Pancreas (tissue), 10 donors: ENCODE measurements around the gene TNFSF11. TPM values are rescaled to one million over a fixed set of nuclear protein-coding genes. Genes with fewer than 3 reads are reported as not detected.

Source experiments
- ATAC-seq, 4 donors: fragments of 200-7000 bp; cut with Tn5 transposase; one replicate each; pipeline versions ENCODE4 v1.8.0 to v1.9.1; 2020; ENCODE audit warnings: mild to moderate bottlenecking in 4 of 4, moderate library complexity in 4 of 4
- DNase-seq, 6 donors: peaks; one replicate each; pipeline ENCODE4 v3.0.0-alpha.2; 2020
- FAIRE-seq: peaks from 2 replicates; lab custom pipeline; 2012; peaks lifted over from hg19 to GRCh38; lab: Jason Lieb, UNC
- H3K27ac ChIP-seq, 4 donors: fragments of 200-600 bp; sonication (generic); 1 replicate in 3 of 4; 2 replicates in 1 of 4; pipeline versions ENCODE4 v1.5.0 to v1.8.0; 2020
- H3K27me3 ChIP-seq, 4 donors: fragments of 200-600 bp; one replicate each; pipeline ENCODE4 v1.8.0; 2021
- H3K36me3 ChIP-seq, 3 donors: fragments of 200-600 bp; sonication (generic) in 1 of 3; one replicate each; pipeline versions ENCODE4 v1.5.0 to v1.8.0; 2020 to 2021
- H3K4me1 ChIP-seq, 3 donors: fragments of 200-600 bp; one replicate each; pipeline ENCODE4 v1.8.0; 2021
- H3K4me3 ChIP-seq, 4 donors: fragments of 200-600 bp; sonication (generic) in 2 of 4; one replicate each; pipeline versions ENCODE4 v1.5.0 to v1.8.0; 2020 to 2021
- H3K9me3 ChIP-seq, 4 donors: fragments of 200-600 bp; one replicate each; pipeline ENCODE4 v1.8.0; 2021
- CTCF ChIP-seq, 4 donors: fragments of 200-600 bp; sonication (generic) in 3 of 4; IDR thresholded peaks; one replicate each; pipeline versions ENCODE4 v1.5.0 to v1.8.0; 2021; ENCODE audit warnings: antibody characterized with exemption in 4 of 4
- WGBS, 2 donors: extraction: QIAGEN DNeasy Blood & Tissue Kit; methylation state at CpG; one replicate each; pipeline ENCODE4 v1.1.7; 2013; 5-methylcytosine and 5-hydroxymethylcytosine counted together
- intact Hi-C, 3 donors: fragments of 100-400 bp; cut with DNase I; formaldehyde crosslinking; loops; one replicate each; pipeline versions ENCODE4 v1.11.1 to v1.14.2; 2022
- polyA plus RNA-seq, 2 donors: library from polyadenylated mRNA; stranded (reverse); fragments of 200-250 nt; gene quantifications; one replicate each; pipeline ENCODE4 v1.2.3, GENCODE V29; 2013
- total RNA-seq, 6 donors: library from RNA; stranded (reverse); fragmentation: NEBNext Ultra II Directional in 4 of 6; extraction: Animal tissue kit (Norgen Biotek cat#: 25700) in 4 of 6; gene quantifications; one replicate each; pipeline versions ENCODE4 v1.2.1 to v1.2.4, GENCODE V29; 2021 to 2023
- donor health status: healthy with polysubstance abuse.
- donor health status: DM: no; HTN: no; CAD: no; lungs with moderate emphysema.
- donor health status: DM: no; HTN: no; CAD: no.
- donor health status: control.
- donor health status: control.
- donor health status: Bipolar disorder and iron deficiency.
- donor health status: DM: yes; HTN: yes; CAD: no.
- donor health status: DM: no; HTN: no; CAD: no.
- donor health status: DM: no; HTN: no; CAD: no.
- donor health status: DM: yes; HTN: yes; CAD: no.

The TNFSF11 gene
- total and polyA plus RNA-seq, 8 donors, result 0.11 to 1.1 (median 0.26) TPM; not detected in 3

- Histone ChIP-seq H3K4me3 (no peak overlapping the region), H3K27ac (no peak overlapping the region), H3K4me1 (no peaks in the 10 kb centered on the region), H3K9me3 (no peaks in the 10 kb centered on the region), H3K36me3 (no peaks in the 10 kb centered on the region), H3K27me3 (no peaks in the 10 kb centered on the region)
- DNase-seq, result no peak
- FAIRE-seq, result no peak
- intact Hi-C loops, result no loop called here
- no peak for TF ChIP-seq CTCF (IDR thresholded peaks at IDR 0.05)
- no peak for ATAC-seq
- WGBS, 2 donors, result 61 to 62% methylated on average over 5 of the region's 5 CpGs
These were observed 64.1 kb downstream of the TNFSF11 start for GRCh38 chr13:42638101-42638500.

- no peak overlapping the region for H3K4me3 ChIP-seq
- DNase-seq, result no peak
- FAIRE-seq, result no peak
- 42 to 43% methylated on average over 1 of the region's 1 CpG for WGBS, 2 donors
- no peaks in the 10 kb centered on the region for H3K9me3 ChIP-seq
- no peaks in the 10 kb centered on the region for H3K27me3 ChIP-seq
- intact Hi-C loops, result no loop called here
- H3K36me3 ChIP-seq, result no peaks in the 10 kb centered on the region
- TF ChIP-seq CTCF (IDR thresholded peaks at IDR 0.05), result no peak
- ATAC-seq, result no peak
- H3K4me1 ChIP-seq, result no peaks in the 10 kb centered on the region
- H3K27ac ChIP-seq, result no peak overlapping the region
These were observed 64.9 kb downstream of the TNFSF11 start for GRCh38 chr13:42638886-42639285.

DNA sequence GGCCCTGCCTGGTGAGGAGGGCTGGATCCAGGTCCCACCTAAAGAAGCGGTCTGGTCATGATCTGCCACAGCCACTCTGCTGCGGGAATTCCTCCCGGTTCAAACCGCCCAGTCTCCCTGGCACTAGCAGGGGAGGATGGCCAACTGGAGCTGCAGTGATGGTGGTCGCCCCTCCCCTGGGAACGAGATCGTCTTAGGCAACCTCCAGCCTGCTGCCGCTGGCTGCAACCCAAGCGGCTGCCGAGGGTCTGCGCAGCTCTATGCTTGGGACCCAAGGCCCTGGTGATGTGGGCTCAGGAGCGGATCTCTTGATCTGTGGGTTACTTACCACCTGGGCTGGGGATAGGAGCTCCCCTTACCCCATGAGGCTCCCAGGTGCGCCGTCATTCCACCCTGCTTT is 69.1 kb downstream of the TNFSF11 start:
- H3K4me1 ChIP-seq, result no peaks in the 10 kb centered on the region
- no peak overlapping the region for H3K27ac ChIP-seq
- no peak for FAIRE-seq
- TF ChIP-seq CTCF (IDR thresholded peaks at IDR 0.05), result no peak
- no peaks in the 10 kb centered on the region for H3K27me3 ChIP-seq
- intact Hi-C loops, result no loop called here
- no peak for ATAC-seq
- H3K36me3 ChIP-seq, result no peaks in the 10 kb centered on the region
- H3K9me3 ChIP-seq, result no peaks in the 10 kb centered on the region
- 90 to 94% methylated on average over 14 of the region's 14 CpGs for WGBS, 2 donors
- no peak overlapping the region for H3K4me3 ChIP-seq
- peak in 1 of 6 donors; percentile 31 for DNase-seq

DNA sequence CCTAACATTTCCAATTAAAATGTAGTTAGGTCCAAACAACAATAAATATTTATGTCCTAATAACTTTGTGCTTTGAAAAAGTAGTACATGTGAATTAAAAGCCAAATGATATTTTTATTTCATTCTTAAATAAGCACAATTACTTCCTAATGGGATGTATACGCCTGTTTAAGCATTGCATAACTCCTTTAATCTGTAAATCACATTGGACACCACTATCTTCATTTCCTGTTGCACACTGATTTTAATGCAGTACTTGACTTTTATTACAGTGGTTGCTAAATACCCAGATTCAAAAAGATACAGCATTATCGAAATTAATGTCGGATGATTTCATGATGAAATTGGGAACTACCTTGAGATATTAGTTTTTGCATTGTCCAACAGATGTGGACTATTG is 70.9 kb downstream of the TNFSF11 start:
- H3K4me3 ChIP-seq, result no peak overlapping the region
- no peaks in the 10 kb centered on the region for H3K27me3 ChIP-seq
- WGBS, 2 donors, result 79 to 88% methylated on average over 3 of the region's 3 CpGs
- TF ChIP-seq CTCF (IDR thresholded peaks at IDR 0.05), result no peak
- no peak overlapping the region for H3K27ac ChIP-seq
- intact Hi-C loops, result no loop called here
- no peaks in the 10 kb centered on the region for H3K4me1 ChIP-seq
- no peak for ATAC-seq
- no peak for FAIRE-seq
- H3K9me3 ChIP-seq, result no peaks in the 10 kb centered on the region
- no peak for DNase-seq
- no peaks in the 10 kb centered on the region for H3K36me3 ChIP-seq

- Histone ChIP-seq H3K4me1 (no peaks in the 10 kb centered on the region), H3K27me3 (no peaks in the 10 kb centered on the region), H3K9me3 (no peaks in the 10 kb centered on the region), H3K4me3 (no peak overlapping the region), H3K27ac (no peak overlapping the region), H3K36me3 (no peaks in the 10 kb centered on the region)
- DNase-seq (no peak), ATAC-seq (no peak), FAIRE-seq (no peak)
- WGBS, 2 donors, result 73 to 89% methylated on average over 1 of the region's 1 CpG
- intact Hi-C loops, result no loop called here
- no peak for TF ChIP-seq CTCF (IDR thresholded peaks at IDR 0.05)
These were observed 71.8 kb downstream of the TNFSF11 start for GRCh38 chr13:42645717-42646116.
